Measurements from ENCODE around the gene GAGE10. TPM values are rescaled to one million over a fixed set of nuclear protein-coding genes. Genes with fewer than 3 reads are reported as not detected.
A peak's percentile ranks its signal among the peaks of the same experiment; 100 is the strongest.

The GAGE10 gene
- total RNA-seq, 6 donors from 2014 or later, result not detected

GRCh38 chrX:49284212-49284611 is 19.2 kb upstream of the GAGE10 start:
- DNase-seq, result no peak
- no peaks in the 10 kb centered on the region for H3K9me3 ChIP-seq
- 85 to 86% methylated on average over 3 of the region's 3 CpGs for WGBS, 2 donors
- no peak for TF ChIP-seq POLR2A (IDR thresholded peaks at IDR 0.05)
- TF ChIP-seq POLR2AphosphoS5 (IDR thresholded peaks at IDR 0.05), result no peak
- no peak for TF ChIP-seq EP300 (IDR thresholded peaks at IDR 0.05)
- TF ChIP-seq, protein P1, sequence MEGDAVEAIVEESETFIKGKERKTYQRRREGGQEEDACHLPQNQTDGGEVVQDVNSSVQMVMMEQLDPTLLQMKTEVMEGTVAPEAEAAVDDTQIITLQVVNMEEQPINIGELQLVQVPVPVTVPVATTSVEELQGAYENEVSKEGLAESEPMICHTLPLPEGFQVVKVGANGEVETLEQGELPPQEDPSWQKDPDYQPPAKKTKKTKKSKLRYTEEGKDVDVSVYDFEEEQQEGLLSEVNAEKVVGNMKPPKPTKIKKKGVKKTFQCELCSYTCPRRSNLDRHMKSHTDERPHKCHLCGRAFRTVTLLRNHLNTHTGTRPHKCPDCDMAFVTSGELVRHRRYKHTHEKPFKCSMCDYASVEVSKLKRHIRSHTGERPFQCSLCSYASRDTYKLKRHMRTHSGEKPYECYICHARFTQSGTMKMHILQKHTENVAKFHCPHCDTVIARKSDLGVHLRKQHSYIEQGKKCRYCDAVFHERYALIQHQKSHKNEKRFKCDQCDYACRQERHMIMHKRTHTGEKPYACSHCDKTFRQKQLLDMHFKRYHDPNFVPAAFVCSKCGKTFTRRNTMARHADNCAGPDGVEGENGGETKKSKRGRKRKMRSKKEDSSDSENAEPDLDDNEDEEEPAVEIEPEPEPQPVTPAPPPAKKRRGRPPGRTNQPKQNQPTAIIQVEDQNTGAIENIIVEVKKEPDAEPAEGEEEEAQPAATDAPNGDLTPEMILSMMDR (IDR thresholded peaks at IDR 0.05), result no peak
- H3K4me1 ChIP-seq, result no peaks in the 10 kb centered on the region
- H3K4me3 ChIP-seq, result no peak overlapping the region
- peaks cover 0 to 3% (median 0%) of the 10 kb centered on the region in 4 donors for H3K27me3 ChIP-seq
- ATAC-seq (ENCODE audit: low FRiP score in 2 of 2), result no peak
- no peaks in the 10 kb centered on the region for H3K36me3 ChIP-seq
- no peak overlapping the region for H3K27ac ChIP-seq

DNA sequence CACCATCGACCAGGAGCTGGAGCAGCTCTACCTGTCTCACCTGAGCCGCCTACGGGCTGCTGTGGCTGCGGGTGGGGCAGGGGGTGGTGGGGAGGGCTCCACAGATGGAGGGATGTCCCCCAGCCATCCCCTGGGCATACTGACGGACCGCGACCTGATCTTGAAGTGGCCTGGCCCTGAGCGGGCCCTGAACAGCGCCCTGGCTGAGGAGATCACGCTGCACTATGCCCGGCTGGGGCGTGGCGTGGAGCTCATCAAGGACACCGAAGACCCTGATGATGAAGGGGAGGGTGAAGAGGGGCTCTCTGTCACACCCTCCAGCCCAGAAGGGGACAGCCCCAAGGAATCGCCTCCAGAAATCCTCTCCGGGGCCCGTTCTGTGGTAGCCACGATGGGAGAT is 17.3 kb upstream of the GAGE10 start:
- DNase-seq, result no peak
- 84 to 100% methylated on average over 1 to 11 of the region's 18 CpGs for WGBS, 2 donors
- no peak overlapping the region for H3K4me3 ChIP-seq
- no peaks in the 10 kb centered on the region for H3K4me1 ChIP-seq
- no peak for ATAC-seq (ENCODE audit: low FRiP score in 2 of 2)
- no peak overlapping the region for H3K27ac ChIP-seq
- TF ChIP-seq EP300 (IDR thresholded peaks at IDR 0.05), result no peak
- TF ChIP-seq POLR2A (IDR thresholded peaks at IDR 0.05), result no peak
- no peak for TF ChIP-seq POLR2AphosphoS5 (IDR thresholded peaks at IDR 0.05)
- TF ChIP-seq, protein P1 (IDR thresholded peaks at IDR 0.05), result no peak
- H3K9me3 ChIP-seq, result no peaks in the 10 kb centered on the region
- no peaks in the 10 kb centered on the region for H3K36me3 ChIP-seq
- H3K27me3 ChIP-seq, result peaks cover 0 to 3% (median 0%) of the 10 kb centered on the region in 4 donors

- DNase-seq (no peak), ATAC-seq (ENCODE audit: low FRiP score in 2 of 2) (no peak)
- WGBS, 2 donors, result 78% methylated on average over 4 of the region's 4 CpGs; no CpG with 5 or more reads in 1 of the 2 donors
- TF ChIP-seq EP300 (IDR thresholded peaks at IDR 0.05) (no peak), POLR2AphosphoS5 (IDR thresholded peaks at IDR 0.05) (no peak)
- H3K36me3 ChIP-seq, result no peaks in the 10 kb centered on the region
- no peak overlapping the region for H3K27ac ChIP-seq
- H3K27me3 ChIP-seq, result peaks cover 0 to 3% (median 0%) of the 10 kb centered on the region in 4 donors
- no peaks in the 10 kb centered on the region for H3K9me3 ChIP-seq
- no peak overlapping the region for H3K4me3 ChIP-seq
- H3K4me1 ChIP-seq, result no peaks in the 10 kb centered on the region
Observed at GRCh38 chrX:49286581-49286980, 16.9 kb upstream of the GAGE10 start.

- TF ChIP-seq EP300 (IDR thresholded peaks at IDR 0.05), result no peak
- no peak for TF ChIP-seq POLR2AphosphoS5 (IDR thresholded peaks at IDR 0.05)
- TF ChIP-seq, protein P1 (IDR thresholded peaks at IDR 0.05), result no peak
- peaks cover 0 to 3% (median 0%) of the 10 kb centered on the region in 4 donors for H3K27me3 ChIP-seq
Observed at GRCh38 chrX:49287665-49288064, 15.8 kb upstream of the GAGE10 start.

GRCh38 chrX:49290215-49290614 is 13.2 kb upstream of the GAGE10 start:
- no peaks in the 10 kb centered on the region for H3K9me3 ChIP-seq
- no peak overlapping the region for H3K4me3 ChIP-seq
- H3K27ac ChIP-seq, result no peak overlapping the region
- WGBS, 2 donors, result 67 to 75% methylated on average over 1 to 7 of the region's 7 CpGs
- DNase-seq (no peak), ATAC-seq (ENCODE audit: low FRiP score in 2 of 2) (peak in 1 of 2 donors; percentile 34)
- no peaks in the 10 kb centered on the region for H3K4me1 ChIP-seq
- H3K27me3 ChIP-seq, result peaks cover 0 to 3% (median 0%) of the 10 kb centered on the region in 4 donors
- TF ChIP-seq, protein P1 (IDR thresholded peaks at IDR 0.05), result no peak
- H3K36me3 ChIP-seq, result no peaks in the 10 kb centered on the region

More at GRCh38 chrX:49287665-49288064, 15.8 kb upstream of the GAGE10 start:
- no peak overlapping the region for H3K27ac ChIP-seq
- DNase-seq, result no peak
- H3K4me3 ChIP-seq, result no peak overlapping the region
- no peak for ATAC-seq (ENCODE audit: low FRiP score in 2 of 2)
- H3K36me3 ChIP-seq, result no peaks in the 10 kb centered on the region
- WGBS, 2 donors, result 71 to 83% methylated on average over 1 of the region's 1 CpG
- no peaks in the 10 kb centered on the region for H3K9me3 ChIP-seq
- H3K4me1 ChIP-seq, result no peaks in the 10 kb centered on the region
